PC-9 (cell line): ENCODE measurements around the gene AMH. TPM values are rescaled to one million over a fixed set of nuclear protein-coding genes. Genes with fewer than 3 reads are reported as not detected.

Experiments used
- BruUV-seq: library from RNA; stranded (reverse); fragments of 400-500 nt; replicated peaks from 2 replicates; lab custom pipeline; 2021; lab: Mats Ljungman, UMichigan
- CTCF ChIA-PET: fragments of 300-600 bp; sonication (Branson Sonifier 250); formaldehyde crosslinking; loops from one replicate; lab custom pipeline; 2022; ENCODE audit warnings: antibody characterized with exemption; lab: Charles Lee
- POLR2A ChIA-PET: fragments of 300-600 bp; sonication (Branson Sonifier 250); formaldehyde crosslinking; loops from one replicate; lab custom pipeline; 2022; ENCODE audit warnings: antibody characterized with exemption; ENCODE audit not compliant: unreplicated experiment; lab: Charles Lee
- DNase-seq, 2 experiments: peaks; one replicate each; pipeline versions ENCODE4 v3.0.0 to v3.0.0-alpha.2; 2015 to 2022; ENCODE audit warnings: mixed read lengths in 1 of 2
- H2AFZ ChIP-seq: fragments of 200-600 bp; sonication (generic); 2 replicates; pipeline ENCODE4 v1.8.1; 2017; ENCODE audit warnings: antibody characterized with exemption
- H3F3A ChIP-seq: fragments of 200-600 bp; sonication (generic); 2 replicates; pipeline ENCODE4 v1.8.1; 2017; ENCODE audit warnings: antibody characterized with exemption, mild to moderate bottlenecking, low read depth; ENCODE audit not compliant: insufficient read depth
- H3K27ac ChIP-seq: fragments of 200-600 bp; sonication (generic); 2 replicates; pipeline ENCODE4 v1.6.1; 2016; ENCODE audit warnings: mixed run types
- H3K27me3 ChIP-seq: fragments of 200-600 bp; sonication (generic); 2 replicates; pipeline ENCODE4 v1.6.1; 2016; ENCODE audit warnings: low read depth, mixed run types; ENCODE audit not compliant: insufficient read depth
- H3K36me3 ChIP-seq: fragments of 200-600 bp; sonication (generic); 2 replicates; pipeline ENCODE4 v1.6.1; 2016; ENCODE audit warnings: low read depth, mixed run types
- H3K4me1 ChIP-seq: fragments of 200-600 bp; sonication (generic); replicated peaks from 2 replicates; pipeline ENCODE4 v1.6.1; 2016; ENCODE audit warnings: mixed run types; ENCODE audit not compliant: insufficient read depth
- H3K4me2 ChIP-seq: fragments of 200-600 bp; sonication (generic); 2 replicates; pipeline ENCODE4 v1.6.1; 2017; ENCODE audit warnings: mixed run types
- H3K4me3 ChIP-seq: fragments of 200-600 bp; sonication (generic); 2 replicates; pipeline ENCODE4 v1.6.1; 2016; ENCODE audit warnings: mixed run types
- H3K79me2 ChIP-seq: fragments of 200-600 bp; sonication (generic); 2 replicates; pipeline ENCODE4 v1.6.1; 2017; ENCODE audit warnings: low read depth, mixed run types
- H3K9me2 ChIP-seq: fragments of 200-600 bp; sonication (generic); 2 replicates; pipeline ENCODE4 v1.8.1; 2017; ENCODE audit warnings: mild to moderate bottlenecking; ENCODE audit not compliant: insufficient read depth
- H3K9me3 ChIP-seq: fragments of 200-600 bp; sonication (generic); 2 replicates; pipeline ENCODE4 v1.8.1; 2016; ENCODE audit warnings: low read depth; ENCODE audit not compliant: insufficient read depth
- H4K20me1 ChIP-seq: fragments of 200-600 bp; sonication (generic); 2 replicates; pipeline ENCODE4 v1.8.1; 2017; ENCODE audit not compliant: insufficient read depth
- EZH2 ChIP-seq: fragments of 200-600 bp; sonication (generic); IDR thresholded peaks from 2 replicates; pipeline ENCODE4 v1.8.0; 2017; ENCODE audit warnings: antibody characterized with exemption, low read depth
- intact Hi-C: fragments of 100-400 bp; cut with micrococcal nuclease; formaldehyde crosslinking; loops from one replicate; pipeline ENCODE4 v1.10.0; 2022; ENCODE audit not compliant: unreplicated experiment
- total RNA-seq: library from RNA; stranded (reverse); gene quantifications from 2 replicates; pipeline ENCODE4 v1.2.3, GENCODE V29; 2021
- TF ChIP-seq, protein P1 (sequence below): fragments of 200-600 bp; sonication (generic); conservative IDR thresholded peaks from 2 replicates; pipeline ENCODE4 v1.6.1; 2017; ENCODE audit warnings: mixed run types, antibody characterized with exemption, mild to moderate bottlenecking, moderate library complexity

AMH gene
- total RNA-seq, 1 experiment from 2014 or later, result 8.1 TPM

DNA sequence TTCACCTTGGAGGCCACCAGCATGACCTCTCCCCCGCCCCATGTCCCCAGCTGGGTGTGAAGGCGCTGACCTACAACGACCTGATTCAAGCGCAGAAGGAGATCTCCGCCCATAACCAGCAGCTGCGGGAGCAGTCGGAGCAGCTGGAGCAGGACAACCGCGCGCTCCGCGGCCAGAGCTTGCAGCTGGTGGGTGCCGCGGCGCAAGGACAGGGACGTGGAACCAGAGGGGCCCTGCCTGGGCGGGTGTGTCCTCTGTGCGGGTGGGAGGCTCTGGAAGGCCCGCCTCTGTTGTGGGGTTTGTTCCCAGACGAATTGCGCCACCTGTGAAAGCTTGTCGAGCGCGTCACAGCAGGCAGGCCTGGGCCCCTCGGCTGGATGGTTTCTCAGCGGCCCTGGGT, 35.3 kb upstream of the AMH start:
- no peak overlapping the region for H2AFZ ChIP-seq
- no peaks in the 10 kb centered on the region for H3K79me2 ChIP-seq
- no peak overlapping the region for H3K4me2 ChIP-seq
- no peak for TF ChIP-seq EZH2
- TF ChIP-seq, protein P1, sequence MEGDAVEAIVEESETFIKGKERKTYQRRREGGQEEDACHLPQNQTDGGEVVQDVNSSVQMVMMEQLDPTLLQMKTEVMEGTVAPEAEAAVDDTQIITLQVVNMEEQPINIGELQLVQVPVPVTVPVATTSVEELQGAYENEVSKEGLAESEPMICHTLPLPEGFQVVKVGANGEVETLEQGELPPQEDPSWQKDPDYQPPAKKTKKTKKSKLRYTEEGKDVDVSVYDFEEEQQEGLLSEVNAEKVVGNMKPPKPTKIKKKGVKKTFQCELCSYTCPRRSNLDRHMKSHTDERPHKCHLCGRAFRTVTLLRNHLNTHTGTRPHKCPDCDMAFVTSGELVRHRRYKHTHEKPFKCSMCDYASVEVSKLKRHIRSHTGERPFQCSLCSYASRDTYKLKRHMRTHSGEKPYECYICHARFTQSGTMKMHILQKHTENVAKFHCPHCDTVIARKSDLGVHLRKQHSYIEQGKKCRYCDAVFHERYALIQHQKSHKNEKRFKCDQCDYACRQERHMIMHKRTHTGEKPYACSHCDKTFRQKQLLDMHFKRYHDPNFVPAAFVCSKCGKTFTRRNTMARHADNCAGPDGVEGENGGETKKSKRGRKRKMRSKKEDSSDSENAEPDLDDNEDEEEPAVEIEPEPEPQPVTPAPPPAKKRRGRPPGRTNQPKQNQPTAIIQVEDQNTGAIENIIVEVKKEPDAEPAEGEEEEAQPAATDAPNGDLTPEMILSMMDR, result no peak
- H3K27ac ChIP-seq, result no peak overlapping the region
- intact Hi-C loops, result loop anchor here (2.0 kb wide), 1 partner anchor 57 kb away; no protein-coding TSS in a partner anchor
- no peak for DNase-seq
- no TSS peak for BruUV-seq
- CTCF ChIA-PET, result no interaction called here
- H3K27me3 ChIP-seq, result no peaks in the 10 kb centered on the region
- no peaks in the 10 kb centered on the region for H3K9me2 ChIP-seq
- POLR2A ChIA-PET, result interaction anchor here (0.7 kb wide), 1 partner anchor 687 kb away, joined by 3 read pairs; the partner anchor contains the start of gene ZNF57
- no peaks in the 10 kb centered on the region for H4K20me1 ChIP-seq
- no peak overlapping the region for H3K4me3 ChIP-seq
- H3K36me3 ChIP-seq, result no peaks in the 10 kb centered on the region
- H3K4me1 ChIP-seq, result no peaks in the 10 kb centered on the region
- no peaks in the 10 kb centered on the region for H3K9me3 ChIP-seq
- no peaks in the 10 kb centered on the region for H3F3A ChIP-seq

DNA sequence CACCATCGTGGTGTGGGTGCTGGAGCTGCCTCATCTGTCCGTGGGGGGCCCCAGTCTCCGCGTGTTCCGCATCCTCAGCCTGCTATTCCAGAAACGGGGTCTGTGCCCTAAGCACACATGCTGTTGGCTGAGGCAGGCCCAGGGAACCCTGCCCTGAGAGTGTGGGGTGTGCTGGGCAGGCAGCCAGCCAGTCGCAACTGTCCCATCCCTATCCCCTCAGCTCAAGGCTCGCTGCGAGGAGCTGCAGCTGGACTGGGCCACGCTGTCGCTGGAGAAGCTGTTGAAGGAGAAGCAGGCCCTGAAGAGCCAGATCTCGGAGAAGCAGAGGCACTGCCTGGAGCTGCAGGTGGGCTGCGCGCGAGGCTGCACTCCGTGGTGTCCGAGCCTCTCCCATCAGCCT, 34.9 kb upstream of the AMH start:
- BruUV-seq, result no TSS peak
- Histone ChIP-seq H4K20me1 (no peaks in the 10 kb centered on the region), H3K79me2 (no peaks in the 10 kb centered on the region), H3K4me2 (no peak overlapping the region), H3K36me3 (no peaks in the 10 kb centered on the region), H3K27me3 (no peaks in the 10 kb centered on the region), H3K4me1 (no peaks in the 10 kb centered on the region), H3K4me3 (no peak overlapping the region), H2AFZ (no peak overlapping the region), H3K9me2 (no peaks in the 10 kb centered on the region), H3F3A (no peaks in the 10 kb centered on the region), H3K27ac (no peak overlapping the region), H3K9me3 (no peaks in the 10 kb centered on the region)
- POLR2A ChIA-PET, result no interaction called here
- TF ChIP-seq, protein P1, result no peak
- TF ChIP-seq EZH2, result no peak
- no peak for DNase-seq
- CTCF ChIA-PET, result no interaction called here
- intact Hi-C loops, result no loop called here

DNA sequence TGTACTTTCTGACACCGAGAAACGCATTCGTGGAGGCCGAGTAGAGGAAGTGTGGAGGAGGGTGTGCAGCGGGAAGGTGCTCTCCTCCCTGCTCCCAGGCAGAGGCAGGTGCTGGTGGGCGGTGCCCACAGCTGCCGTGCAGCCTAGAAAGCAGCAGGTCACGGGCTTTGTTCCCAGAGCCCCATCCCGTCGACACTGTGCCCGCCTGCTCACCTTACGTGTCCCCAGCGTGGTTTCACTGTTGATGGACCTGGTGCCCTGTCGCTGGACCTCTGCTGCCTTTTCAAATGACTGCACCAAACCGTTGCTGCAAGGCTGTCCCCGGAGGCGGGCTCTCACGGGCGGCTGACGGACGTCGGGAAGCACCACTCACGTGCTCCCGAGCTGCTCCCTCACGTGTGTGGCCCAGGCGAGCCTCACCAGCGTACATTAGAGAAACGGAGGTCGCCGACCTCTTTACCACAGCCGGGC, 33.8 kb upstream of the AMH start:
- no peak for DNase-seq
- TF ChIP-seq, protein P1, result no peak
- no peak for TF ChIP-seq EZH2
- ChIA-PET CTCF (no interaction called here), POLR2A (no interaction called here)
- no peak overlapping the region for H2AFZ ChIP-seq
- H3K4me1 ChIP-seq, result no peaks in the 10 kb centered on the region
- no peak overlapping the region for H3K4me2 ChIP-seq
- H4K20me1 ChIP-seq, result no peaks in the 10 kb centered on the region
- BruUV-seq, result no TSS peak
- H3K27me3 ChIP-seq, result no peaks in the 10 kb centered on the region
- no peaks in the 10 kb centered on the region for H3K79me2 ChIP-seq
- no peak overlapping the region for H3K27ac ChIP-seq
- H3K9me2 ChIP-seq, result no peaks in the 10 kb centered on the region
- H3K4me3 ChIP-seq, result no peak overlapping the region
- intact Hi-C loops, result no loop called here
- no peaks in the 10 kb centered on the region for H3K9me3 ChIP-seq
- H3K36me3 ChIP-seq, result no peaks in the 10 kb centered on the region
- H3F3A ChIP-seq, result no peaks in the 10 kb centered on the region
